ENCODE data around the gene RPS6KB1.

DNA sequence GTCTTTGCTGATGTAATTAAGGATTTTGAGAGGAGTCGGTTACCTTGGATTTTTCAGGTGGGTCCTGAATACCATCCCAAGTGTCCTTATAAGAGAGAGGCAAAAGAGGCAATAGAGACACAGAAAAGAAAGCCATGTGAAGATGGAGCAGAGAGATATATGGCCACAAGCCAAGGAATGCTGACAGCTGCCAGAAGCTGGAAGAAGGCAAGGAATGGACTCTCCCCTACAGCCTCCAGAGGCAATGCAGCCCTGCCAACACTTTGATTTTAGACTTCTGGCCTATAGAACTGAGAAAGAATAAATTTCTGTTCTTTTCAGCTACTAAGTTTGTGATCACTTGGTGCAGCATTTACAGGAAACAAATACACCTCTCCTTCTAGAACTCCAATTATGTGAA, 79.9 kb downstream of the RPS6KB1 start:
- TF ChIP-seq, protein P1, sequence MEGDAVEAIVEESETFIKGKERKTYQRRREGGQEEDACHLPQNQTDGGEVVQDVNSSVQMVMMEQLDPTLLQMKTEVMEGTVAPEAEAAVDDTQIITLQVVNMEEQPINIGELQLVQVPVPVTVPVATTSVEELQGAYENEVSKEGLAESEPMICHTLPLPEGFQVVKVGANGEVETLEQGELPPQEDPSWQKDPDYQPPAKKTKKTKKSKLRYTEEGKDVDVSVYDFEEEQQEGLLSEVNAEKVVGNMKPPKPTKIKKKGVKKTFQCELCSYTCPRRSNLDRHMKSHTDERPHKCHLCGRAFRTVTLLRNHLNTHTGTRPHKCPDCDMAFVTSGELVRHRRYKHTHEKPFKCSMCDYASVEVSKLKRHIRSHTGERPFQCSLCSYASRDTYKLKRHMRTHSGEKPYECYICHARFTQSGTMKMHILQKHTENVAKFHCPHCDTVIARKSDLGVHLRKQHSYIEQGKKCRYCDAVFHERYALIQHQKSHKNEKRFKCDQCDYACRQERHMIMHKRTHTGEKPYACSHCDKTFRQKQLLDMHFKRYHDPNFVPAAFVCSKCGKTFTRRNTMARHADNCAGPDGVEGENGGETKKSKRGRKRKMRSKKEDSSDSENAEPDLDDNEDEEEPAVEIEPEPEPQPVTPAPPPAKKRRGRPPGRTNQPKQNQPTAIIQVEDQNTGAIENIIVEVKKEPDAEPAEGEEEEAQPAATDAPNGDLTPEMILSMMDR (IDR thresholded peaks at IDR 0.05; ENCODE audit: low read depth, low read length, poor library complexity, severe bottlenecking): no peak
- TF ChIP-seq EZH2phosphoT487 (IDR thresholded peaks at IDR 0.05; ENCODE audit: borderline replicate concordance, low read length): no peak

Measured in DOHH2 (cell line).